HepG2 (cell line): ENCODE measurements around the gene TTLL4. TPM values are rescaled to one million over a fixed set of nuclear protein-coding genes. Genes with fewer than 3 reads are reported as not detected.

Experiments used
- ESRRA ChIP-seq: sonication (generic); formaldehyde crosslinking; IDR thresholded peaks from 2 replicates; pipeline ENCODE4 v1.5.1; 2020; ENCODE audit warnings: mild to moderate bottlenecking, low read depth, missing genetic modification reagents
- FOXA1 ChIP-seq, 2 experiments: fragments of 450-650 bp in 1 of 2; sonication (generic) in 1 of 2; formaldehyde crosslinking in 1 of 2; IDR thresholded peaks; 2 replicates each; pipeline versions ENCODE4 v1.4.0 to v1.6.1; 2016 to 2020; ENCODE audit warnings: missing genetic modification reagents in 1 of 2
- IRX3 ChIP-seq: sonication (generic); formaldehyde crosslinking; IDR thresholded peaks from 2 replicates; pipeline ENCODE4 v1.8.1; 2023; ENCODE audit warnings: mild to moderate bottlenecking, low read depth, missing genetic modification reagents, borderline replicate concordance
- KLF11 ChIP-seq: IDR thresholded peaks from 2 replicates; pipeline ENCODE4 v1.6.1; 2016; ENCODE audit warnings: missing compliant biosample characterization
- MEIS1 ChIP-seq: sonication (generic); formaldehyde crosslinking; IDR thresholded peaks from 2 replicates; pipeline ENCODE4 v1.9.0; 2021; ENCODE audit warnings: mild to moderate bottlenecking, missing genetic modification reagents, moderate library complexity, borderline replicate concordance
- MIER2 ChIP-seq: IDR thresholded peaks from 2 replicates; pipeline ENCODE4 v1.6.1; 2016; ENCODE audit warnings: missing biosample characterization, missing genetic modification reagents
- POGZ ChIP-seq: sonication (generic); formaldehyde crosslinking; IDR thresholded peaks from 2 replicates; pipeline ENCODE4 v1.4.0; 2020; ENCODE audit warnings: mild to moderate bottlenecking, missing genetic modification reagents
- TBP ChIP-seq: sonication (generic); formaldehyde crosslinking; IDR thresholded peaks from 2 replicates; pipeline ENCODE4 v1.5.0; 2020; ENCODE audit warnings: missing genetic modification reagents
- TMF1 ChIP-seq: sonication (generic); formaldehyde crosslinking; IDR thresholded peaks from 2 replicates; pipeline ENCODE4 v1.8.1; 2022; ENCODE audit warnings: low read depth, missing genetic modification reagents
- ZFAT ChIP-seq: sonication (generic); formaldehyde crosslinking; conservative IDR thresholded peaks from 2 replicates; pipeline ENCODE4 v1.8.1; 2023; ENCODE audit warnings: missing genetic modification reagents, inconsistent platforms
- ZFP41 ChIP-seq: sonication (generic); formaldehyde crosslinking; IDR thresholded peaks from 2 replicates; pipeline ENCODE4 v1.4.0; 2020; ENCODE audit warnings: mild to moderate bottlenecking, missing genetic modification reagents, borderline replicate concordance
- ZNF225 ChIP-seq: sonication (generic); formaldehyde crosslinking; IDR thresholded peaks from 2 replicates; pipeline ENCODE4 v1.4.0; 2020; ENCODE audit warnings: mild to moderate bottlenecking, missing genetic modification reagents
- ZNF563 ChIP-seq: sonication (generic); formaldehyde crosslinking; IDR thresholded peaks from 2 replicates; pipeline ENCODE4 v1.8.0; 2022; ENCODE audit warnings: mild to moderate bottlenecking, moderate library complexity, missing genetic modification reagents
- ZNF619 ChIP-seq: sonication (generic); formaldehyde crosslinking; IDR thresholded peaks from 2 replicates; pipeline ENCODE4 v1.4.0; 2020; ENCODE audit warnings: mild to moderate bottlenecking, missing genetic modification reagents
- ZSCAN29 ChIP-seq: sonication (generic); formaldehyde crosslinking; conservative IDR thresholded peaks from 2 replicates; pipeline ENCODE4 v1.4.0; 2020; ENCODE audit warnings: mild to moderate bottlenecking, missing genetic modification reagents
- polyA plus RNA-seq, 8 experiments: library from polyadenylated mRNA; depleted of rRNA in 3 of 8; stranded (reverse) in 7 of 8; unstranded in 1 of 8; fragments of >200 nt; fragmentation: Illumina TruSeq in 4 of 8; extraction: Trizol in 4 of 8; gene quantifications; 2 replicates each; pipeline versions ENCODE4 v1.2.1 to v1.2.3, GENCODE V29; 2011 to 2016; ENCODE audit warnings: low read depth in 4 of 8, missing spikeins in 1 of 8, mixed read lengths in 1 of 8; ENCODE audit not compliant: insufficient read depth in 1 of 8
- total RNA-seq, 5 experiments: library from RNA; depleted of rRNA; stranded (reverse); fragments of >200 nt; fragmentation: Illumina TruSeq; extraction: Trizol; gene quantifications; 2 replicates each; pipeline ENCODE4 v1.2.3, GENCODE V29; 2016; ENCODE audit warnings: low read depth in 1 of 5
- TF ChIP-seq, protein P1 (sequence below): sonication (generic); IDR thresholded peaks from 2 replicates; pipeline ENCODE4 v1.6.1; 2016; ENCODE audit warnings: low read depth, borderline replicate concordance
- TF ChIP-seq, protein P2 (sequence below): sonication (generic); formaldehyde crosslinking; IDR thresholded peaks from 2 replicates; pipeline ENCODE4 v1.4.0; 2020; ENCODE audit warnings: missing genetic modification reagents, borderline replicate concordance
- TF ChIP-seq, protein P3 (sequence below): sonication (generic); formaldehyde crosslinking; IDR thresholded peaks from 2 replicates; pipeline ENCODE4 v1.8.0; 2022; ENCODE audit warnings: missing genetic modification reagents, mild to moderate bottlenecking, inconsistent platforms, borderline replicate concordance

Gene TTLL4
- total and polyA plus RNA-seq, 2 of the 13 experiments (the other 11 are each of a cell fraction or from before 2014, with no cell fraction given) = 77.5 to 84.6 TPM

DNA sequence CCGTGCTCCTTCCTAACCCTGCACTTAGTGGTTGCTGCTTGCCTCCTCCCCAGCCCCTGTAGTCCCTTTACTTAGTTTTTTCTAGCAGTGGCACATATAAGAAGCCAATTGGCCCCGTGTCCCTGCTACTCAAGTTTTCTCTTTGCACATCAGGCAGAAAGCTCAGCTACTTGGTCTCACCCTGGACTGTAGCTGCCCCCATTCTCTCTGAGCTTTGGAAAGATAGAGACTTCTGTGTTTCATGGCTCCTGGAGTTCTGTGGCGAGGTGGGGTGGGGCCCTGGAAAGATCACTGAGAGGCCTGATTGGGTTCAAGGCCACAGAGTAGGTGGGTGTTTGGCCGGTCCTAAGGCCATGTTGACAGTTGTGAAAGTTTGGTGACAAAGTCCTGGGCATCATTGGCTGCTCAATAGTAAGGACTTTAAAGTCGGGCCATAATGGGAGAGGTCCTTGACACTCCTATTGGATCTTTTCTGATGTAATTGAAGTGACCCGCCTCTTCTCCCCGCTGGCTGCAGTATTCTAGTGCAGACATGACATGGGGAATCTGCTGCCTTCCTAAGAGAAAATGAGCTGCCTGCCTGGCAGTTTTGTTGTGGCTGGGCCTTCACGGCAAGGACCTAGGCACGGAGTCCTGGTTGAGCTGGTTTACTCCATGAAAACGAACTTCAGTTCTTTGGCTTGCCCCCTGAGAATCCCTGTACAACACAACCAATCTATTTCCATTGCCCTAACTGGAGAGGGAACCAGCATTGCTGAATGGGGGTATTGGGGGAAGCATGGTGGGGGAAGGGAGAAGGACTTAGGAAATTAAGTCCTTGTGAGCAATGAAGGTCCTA is 45.2 kb downstream of the TTLL4 start (continued):
- TF ChIP-seq IRX3 (CRISPR knock-in tag) (0 out of 2 replicates have a peak, but pooled peaks have one; percentile 23), TMF1 (no peak), MIER2 (peak; percentile 70; the same call in 1 of the 2 replicates), ZNF563 (CRISPR knock-in tag) (no peak), ZSCAN29 (peak; percentile 75), ZFAT (peak; percentile 83; the same call in 1 of the 2 replicates), MEIS1 (CRISPR knock-in tag) (peak; percentile 86; the same call in 1 of the 2 replicates), ESRRA (CRISPR knock-in tag) (peak; percentile 95), ZFP41 (CRISPR knock-in tag) (no peak), ZNF619 (CRISPR knock-in tag) (no peak), KLF11 (CRISPR knock-in tag) (peak; percentile 69), POGZ (CRISPR knock-in tag) (peak; percentile 98), TBP (CRISPR knock-in tag) (no peak), FOXA1 (IDR thresholded peaks at IDR 0.05) (peak; percentile 95), FOXA1 (CRISPR knock-in tag; IDR thresholded peaks at IDR 0.05) (peak; percentile 100), ZNF225 (CRISPR knock-in tag) (no peak; the same call in 1 of the 2 replicates)
- TF ChIP-seq, protein P1, sequence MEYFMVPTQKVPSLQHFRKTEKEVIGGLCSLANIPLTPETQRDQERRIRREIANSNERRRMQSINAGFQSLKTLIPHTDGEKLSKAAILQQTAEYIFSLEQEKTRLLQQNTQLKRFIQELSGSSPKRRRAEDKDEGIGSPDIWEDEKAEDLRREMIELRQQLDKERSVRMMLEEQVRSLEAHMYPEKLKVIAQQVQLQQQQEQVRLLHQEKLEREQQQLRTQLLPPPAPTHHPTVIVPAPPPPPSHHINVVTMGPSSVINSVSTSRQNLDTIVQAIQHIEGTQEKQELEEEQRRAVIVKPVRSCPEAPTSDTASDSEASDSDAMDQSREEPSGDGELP = peak; percentile 81
- TF ChIP-seq, protein P2, sequence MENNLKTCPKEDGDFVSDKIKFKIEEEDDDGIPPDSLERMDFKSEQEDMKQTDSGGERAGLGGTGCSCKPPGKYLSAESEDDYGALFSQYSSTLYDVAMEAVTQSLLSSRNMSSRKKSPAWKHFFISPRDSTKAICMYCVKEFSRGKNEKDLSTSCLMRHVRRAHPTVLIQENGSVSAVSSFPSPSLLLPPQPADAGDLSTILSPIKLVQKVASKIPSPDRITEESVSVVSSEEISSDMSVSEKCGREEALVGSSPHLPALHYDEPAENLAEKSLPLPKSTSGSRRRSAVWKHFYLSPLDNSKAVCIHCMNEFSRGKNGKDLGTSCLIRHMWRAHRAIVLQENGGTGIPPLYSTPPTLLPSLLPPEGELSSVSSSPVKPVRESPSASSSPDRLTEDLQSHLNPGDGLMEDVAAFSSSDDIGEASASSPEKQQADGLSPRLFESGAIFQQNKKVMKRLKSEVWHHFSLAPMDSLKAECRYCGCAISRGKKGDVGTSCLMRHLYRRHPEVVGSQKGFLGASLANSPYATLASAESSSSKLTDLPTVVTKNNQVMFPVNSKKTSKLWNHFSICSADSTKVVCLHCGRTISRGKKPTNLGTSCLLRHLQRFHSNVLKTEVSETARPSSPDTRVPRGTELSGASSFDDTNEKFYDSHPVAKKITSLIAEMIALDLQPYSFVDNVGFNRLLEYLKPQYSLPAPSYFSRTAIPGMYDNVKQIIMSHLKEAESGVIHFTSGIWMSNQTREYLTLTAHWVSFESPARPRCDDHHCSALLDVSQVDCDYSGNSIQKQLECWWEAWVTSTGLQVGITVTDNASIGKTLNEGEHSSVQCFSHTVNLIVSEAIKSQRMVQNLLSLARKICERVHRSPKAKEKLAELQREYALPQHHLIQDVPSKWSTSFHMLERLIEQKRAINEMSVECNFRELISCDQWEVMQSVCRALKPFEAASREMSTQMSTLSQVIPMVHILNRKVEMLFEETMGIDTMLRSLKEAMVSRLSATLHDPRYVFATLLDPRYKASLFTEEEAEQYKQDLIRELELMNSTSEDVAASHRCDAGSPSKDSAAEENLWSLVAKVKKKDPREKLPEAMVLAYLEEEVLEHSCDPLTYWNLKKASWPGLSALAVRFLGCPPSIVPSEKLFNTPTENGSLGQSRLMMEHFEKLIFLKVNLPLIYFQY (CRISPR knock-in tag) = peak; percentile 93
- TF ChIP-seq, protein P3, sequence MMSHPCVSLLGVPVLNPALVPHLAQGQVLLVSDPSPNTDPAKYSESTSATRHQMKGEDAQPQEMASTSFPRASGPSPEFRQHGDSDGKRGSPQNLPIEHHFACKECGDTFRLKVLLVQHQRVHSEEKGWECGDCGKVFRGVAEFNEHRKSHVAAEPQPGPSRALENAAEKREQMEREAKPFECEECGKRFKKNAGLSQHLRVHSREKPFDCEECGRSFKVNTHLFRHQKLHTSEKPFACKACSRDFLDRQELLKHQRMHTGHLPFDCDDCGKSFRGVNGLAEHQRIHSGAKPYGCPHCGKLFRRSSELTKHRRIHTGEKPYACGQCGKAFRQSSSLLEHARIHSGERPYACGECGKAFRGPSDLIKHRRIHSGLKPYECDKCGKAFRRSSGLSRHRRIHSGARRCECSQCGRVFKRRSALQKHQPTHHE (CRISPR knock-in tag) = no peak
